HUES48 (cell line): ENCODE results near the gene UNC13B.

Experiments
- H3K27ac ChIP-seq: one replicate; pipeline ENCODE4 v1.7.0; 2013; ENCODE audit warnings: low read depth, low read length, inconsistent platforms
- H3K27me3 ChIP-seq: 2 replicates; pipeline ENCODE4 v1.6.1; 2013; ENCODE audit warnings: mild to moderate bottlenecking, low read length; ENCODE audit not compliant: control insufficient read depth, insufficient read depth
- H3K36me3 ChIP-seq: 2 replicates; pipeline ENCODE4 v1.6.1; 2013; ENCODE audit warnings: low read length; ENCODE audit not compliant: control insufficient read depth, insufficient read depth
- H3K4me1 ChIP-seq: 2 replicates; pipeline ENCODE4 v1.6.1; 2013; ENCODE audit warnings: mild to moderate bottlenecking, low read length; ENCODE audit not compliant: control insufficient read depth, insufficient read depth
- H3K4me3 ChIP-seq: 2 replicates; pipeline ENCODE4 v1.5.1; 2013; ENCODE audit warnings: mild to moderate bottlenecking, low read depth, low read length
- H3K9ac ChIP-seq: 2 replicates; pipeline ENCODE4 v1.6.1; 2013; ENCODE audit warnings: mild to moderate bottlenecking, low read depth, low read length, moderate library complexity
- H3K9me3 ChIP-seq: 2 replicates; pipeline ENCODE4 v1.6.1; 2013; ENCODE audit warnings: low read length; ENCODE audit not compliant: control insufficient read depth, insufficient read depth

Gene UNC13B

DNA sequence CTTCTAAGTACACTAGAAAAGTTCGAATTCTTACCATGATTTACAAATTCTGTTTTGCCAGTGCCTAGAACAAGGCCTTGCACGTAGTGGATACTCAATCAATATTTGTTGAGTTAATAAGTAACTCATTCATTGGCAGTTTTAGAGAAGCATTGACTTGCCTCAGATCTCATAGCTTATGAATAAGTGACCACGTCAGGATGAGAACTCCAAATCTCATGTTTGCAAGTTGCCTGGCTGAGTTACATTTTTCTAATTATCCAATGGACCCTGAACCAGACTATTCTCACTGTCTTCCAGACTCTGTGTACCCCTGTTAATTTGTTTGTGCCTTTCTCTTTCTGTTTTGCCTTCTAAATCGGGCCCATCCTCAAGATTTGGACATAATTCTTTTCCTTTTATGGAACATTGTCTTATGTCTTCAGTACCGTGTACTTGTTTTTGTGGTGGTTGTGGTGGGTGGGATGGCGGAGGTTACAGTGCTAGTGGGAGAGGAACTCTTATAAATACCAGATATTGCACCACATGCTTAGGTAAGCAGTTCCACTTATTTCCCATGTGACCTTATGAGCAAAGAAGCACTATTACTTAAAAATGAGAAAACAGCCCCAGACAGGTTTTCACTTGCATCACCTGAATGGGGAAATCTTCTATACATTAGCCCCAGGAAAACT lies 96.3 kb downstream of the UNC13B start:
- Histone ChIP-seq H3K4me1 (no peaks in the 10 kb centered on the region), H3K27ac (no peak overlapping the region), H3K9me3 (no peaks in the 10 kb centered on the region), H3K36me3 (no peaks in the 10 kb centered on the region), H3K9ac (no peak overlapping the region), H3K27me3 (no peaks in the 10 kb centered on the region), H3K4me3 (no peak overlapping the region)

DNA sequence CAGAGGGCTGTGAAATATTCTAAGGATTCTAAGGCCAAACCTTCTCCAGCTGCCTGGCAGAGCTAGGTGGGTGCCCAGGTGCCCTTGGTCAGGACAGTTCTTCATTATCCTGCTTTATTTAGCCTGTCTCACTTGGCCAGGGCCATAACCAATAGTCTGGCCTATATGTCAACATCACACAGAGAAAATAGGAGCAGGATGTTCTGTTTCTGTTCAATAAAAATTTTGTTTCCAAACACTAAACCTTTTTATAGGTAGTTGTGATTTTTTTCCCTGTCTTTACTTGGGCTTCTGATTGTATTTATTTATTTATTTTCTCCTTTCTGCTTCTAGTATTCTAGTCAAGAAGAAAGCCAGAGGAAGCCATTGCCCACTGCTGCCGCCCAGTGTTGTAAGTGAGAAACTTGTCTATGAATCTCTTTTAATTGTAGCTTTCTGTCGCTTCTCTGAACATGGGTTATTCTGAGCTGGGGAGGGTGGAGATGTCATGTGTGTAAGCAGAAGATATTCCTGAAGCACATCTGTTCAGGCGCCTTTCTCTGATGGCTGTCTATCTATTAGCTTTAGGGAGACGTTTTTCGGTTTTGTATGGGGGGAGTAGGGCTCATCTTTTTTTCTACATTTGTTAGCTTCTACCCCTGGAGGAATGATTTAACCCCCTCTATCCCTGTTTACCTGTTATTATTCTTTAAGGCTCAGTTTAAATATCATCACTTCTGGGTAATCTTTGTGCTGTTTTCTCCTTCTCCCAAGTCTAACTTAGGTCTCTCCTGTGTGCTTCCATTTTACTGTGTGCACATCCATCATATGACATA lies 97.1 kb downstream of the UNC13B start:
- Histone ChIP-seq H3K9ac (no peak overlapping the region), H3K36me3 (no peaks in the 10 kb centered on the region), H3K27me3 (no peaks in the 10 kb centered on the region), H3K4me1 (no peaks in the 10 kb centered on the region), H3K27ac (no peak overlapping the region), H3K4me3 (no peak overlapping the region), H3K9me3 (no peaks in the 10 kb centered on the region)

DNA sequence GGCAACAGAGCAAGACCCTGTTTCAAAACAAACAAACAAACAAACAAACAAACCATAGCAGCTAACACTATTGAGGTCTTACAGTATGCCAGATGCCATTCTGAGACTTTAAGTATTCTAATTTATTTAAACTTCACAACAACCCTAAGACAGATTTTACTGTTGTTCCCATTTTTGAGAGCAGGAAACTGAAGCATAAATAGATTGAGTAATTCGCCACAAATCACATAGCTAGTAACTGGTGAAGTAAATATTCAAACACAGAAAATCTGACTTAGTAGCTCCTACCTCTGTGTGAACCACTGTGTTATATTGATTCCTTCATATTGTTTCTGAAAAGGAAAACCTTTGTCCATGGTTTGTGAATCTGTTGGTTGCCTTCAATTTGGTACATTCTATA lies 98.4 kb downstream of the UNC13B start:
- Histone ChIP-seq H3K27me3 (no peaks in the 10 kb centered on the region), H3K4me1 (no peaks in the 10 kb centered on the region), H3K27ac (no peak overlapping the region), H3K9ac (no peak overlapping the region), H3K9me3 (no peaks in the 10 kb centered on the region), H3K4me3 (no peak overlapping the region), H3K36me3 (no peaks in the 10 kb centered on the region)

DNA sequence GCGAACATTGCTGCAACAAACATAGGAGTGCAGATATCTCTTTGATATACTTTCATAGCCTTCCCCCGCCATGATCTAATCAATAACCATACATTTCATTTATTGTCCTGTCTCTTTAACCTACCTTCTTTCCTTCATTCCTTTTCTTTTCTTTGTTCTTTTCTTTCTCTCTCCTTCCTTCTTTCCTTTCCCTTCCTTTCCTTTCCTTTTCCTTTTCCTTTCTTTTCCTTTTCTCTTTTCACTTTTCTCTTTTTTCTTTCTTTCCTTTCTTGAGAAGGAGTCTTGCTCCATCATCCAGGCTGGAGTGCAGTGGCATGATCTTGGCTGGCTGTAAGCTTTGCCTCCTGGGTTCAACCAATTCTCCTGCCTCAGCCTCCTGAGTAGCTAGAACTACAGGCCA lies 100.3 kb downstream of the UNC13B start:
- no peak overlapping the region for H3K4me3 ChIP-seq
- H3K9me3 ChIP-seq: no peaks in the 10 kb centered on the region
- no peak overlapping the region for H3K27ac ChIP-seq
- no peaks in the 10 kb centered on the region for H3K36me3 ChIP-seq
- H3K9ac ChIP-seq: no peak overlapping the region
- H3K27me3 ChIP-seq: no peaks in the 10 kb centered on the region
- no peaks in the 10 kb centered on the region for H3K4me1 ChIP-seq

DNA sequence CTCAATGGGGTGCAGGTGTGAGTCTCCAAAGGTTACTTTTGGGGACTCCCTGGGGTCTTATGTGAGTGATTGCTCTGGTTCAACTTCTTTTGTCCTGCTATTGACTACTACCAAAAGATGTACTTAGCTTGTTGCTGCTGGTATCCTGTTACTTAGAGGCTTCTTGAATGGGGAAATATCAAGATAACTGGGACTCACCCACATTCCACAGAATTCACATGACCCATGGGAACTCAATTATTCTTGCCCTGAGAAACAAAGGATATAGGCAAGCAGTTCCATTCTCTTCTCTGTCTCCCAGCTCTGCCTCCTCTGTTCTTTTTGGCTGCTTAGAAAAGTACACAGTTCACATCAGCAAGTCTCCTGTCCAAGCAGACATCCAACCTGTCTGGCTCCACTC lies 105.9 kb downstream of the UNC13B start:
- H3K9me3 ChIP-seq: no peaks in the 10 kb centered on the region
- H3K27ac ChIP-seq: no peak overlapping the region
- no peak overlapping the region for H3K9ac ChIP-seq
- H3K36me3 ChIP-seq: no peaks in the 10 kb centered on the region
- no peaks in the 10 kb centered on the region for H3K27me3 ChIP-seq
- H3K4me1 ChIP-seq: 0 out of 2 replicates have a peak, but pooled peaks cover 3% of the 10 kb centered on the region
- no peak overlapping the region for H3K4me3 ChIP-seq

DNA sequence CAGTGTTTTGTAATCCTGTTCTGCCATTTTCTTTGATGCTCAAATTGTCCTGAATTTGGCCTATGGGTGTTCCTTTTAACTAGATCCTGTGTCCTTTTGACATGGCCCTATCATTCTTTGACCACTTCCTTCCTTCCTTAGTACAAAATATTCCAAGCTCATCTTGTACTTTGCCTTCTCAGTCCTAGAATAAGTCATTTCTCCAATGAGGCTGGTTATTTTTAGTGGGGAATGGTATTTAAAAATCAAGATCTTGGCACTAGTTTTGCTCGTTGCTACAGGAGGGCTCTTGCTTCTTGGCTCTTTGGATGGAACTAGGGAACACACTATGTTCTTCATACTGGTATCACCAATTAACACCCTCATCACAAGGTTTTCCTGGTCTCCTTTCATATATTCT lies 108.1 kb downstream of the UNC13B start:
- Histone ChIP-seq H3K4me3 (no peak overlapping the region), H3K27ac (no peak overlapping the region), H3K27me3 (no peaks in the 10 kb centered on the region), H3K36me3 (no peaks in the 10 kb centered on the region), H3K9ac (no peak overlapping the region), H3K4me1 (0 out of 2 replicates have a peak, but pooled peaks cover 3% of the 10 kb centered on the region), H3K9me3 (no peaks in the 10 kb centered on the region)

DNA sequence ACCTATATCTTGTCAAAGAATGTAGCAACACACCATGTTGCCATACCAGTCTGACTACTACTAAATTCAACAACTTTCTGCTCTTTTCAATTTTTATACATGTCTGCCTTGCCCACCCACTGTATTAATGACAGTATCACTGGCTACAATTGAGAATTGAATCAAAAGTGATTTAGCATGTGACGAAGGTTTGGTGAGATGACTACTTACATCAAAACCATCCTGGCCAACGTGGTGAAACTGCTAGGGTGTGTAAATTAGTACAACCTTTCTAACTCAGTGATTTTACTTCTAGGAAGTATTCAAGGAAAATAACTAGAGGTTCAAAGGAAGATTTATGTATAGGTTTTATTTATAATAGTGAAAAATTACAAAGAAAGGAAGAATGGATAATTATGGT lies 109.8 kb downstream of the UNC13B start:
- Histone ChIP-seq H3K9me3 (no peaks in the 10 kb centered on the region), H3K27ac (no peak overlapping the region), H3K4me1 (0 out of 2 replicates have a peak, but pooled peaks cover 3% of the 10 kb centered on the region), H3K4me3 (no peak overlapping the region), H3K9ac (no peak overlapping the region), H3K27me3 (no peaks in the 10 kb centered on the region), H3K36me3 (no peaks in the 10 kb centered on the region)

DNA sequence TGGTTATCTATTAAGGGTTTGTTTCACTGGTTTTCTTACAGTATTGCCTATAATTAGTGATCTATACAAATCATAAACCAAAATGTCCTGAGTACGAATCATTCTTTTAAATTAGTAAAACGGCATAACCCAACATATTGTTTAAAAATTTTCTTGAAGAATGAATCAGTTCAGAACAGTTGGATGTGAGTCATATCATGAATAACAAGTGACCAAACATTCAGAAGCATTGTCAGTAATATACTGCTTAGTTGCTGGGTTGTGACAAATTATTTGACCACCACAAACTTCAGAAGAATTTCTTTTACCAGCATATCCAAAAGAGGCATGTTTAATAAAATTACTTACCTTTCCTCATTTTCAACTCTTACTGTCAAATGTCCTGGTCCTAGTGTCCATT lies 111.2 kb downstream of the UNC13B start:
- no peak overlapping the region for H3K4me3 ChIP-seq
- H3K9me3 ChIP-seq: no peaks in the 10 kb centered on the region
- no peak overlapping the region for H3K9ac ChIP-seq
- H3K27me3 ChIP-seq: no peaks in the 10 kb centered on the region
- H3K27ac ChIP-seq: no peak overlapping the region
- H3K4me1 ChIP-seq: no peaks in the 10 kb centered on the region
- no peaks in the 10 kb centered on the region for H3K36me3 ChIP-seq

DNA sequence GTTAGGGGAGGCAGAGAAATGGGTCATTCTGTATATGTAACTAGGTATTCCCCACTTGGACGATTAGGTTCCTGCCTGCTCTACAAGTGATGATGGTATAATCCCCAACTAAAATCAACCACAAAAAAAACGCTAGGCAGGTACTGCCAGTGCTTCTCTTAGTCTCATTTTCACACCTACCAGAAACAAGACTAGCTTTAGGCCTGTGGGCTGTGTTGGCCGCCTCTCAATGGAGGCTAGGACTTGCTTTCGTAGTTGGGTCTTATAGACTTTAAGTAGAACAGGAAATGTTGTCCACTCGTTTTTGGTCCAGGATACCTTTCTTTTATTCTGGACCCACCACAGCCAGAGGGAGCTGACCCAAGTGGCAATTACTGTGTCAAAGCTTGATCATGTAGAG lies 111.8 kb downstream of the UNC13B start:
- Histone ChIP-seq H3K36me3 (no peaks in the 10 kb centered on the region), H3K4me3 (no peak overlapping the region), H3K9me3 (no peaks in the 10 kb centered on the region), H3K4me1 (no peaks in the 10 kb centered on the region), H3K27me3 (no peaks in the 10 kb centered on the region), H3K27ac (no peak overlapping the region), H3K9ac (no peak overlapping the region)

DNA sequence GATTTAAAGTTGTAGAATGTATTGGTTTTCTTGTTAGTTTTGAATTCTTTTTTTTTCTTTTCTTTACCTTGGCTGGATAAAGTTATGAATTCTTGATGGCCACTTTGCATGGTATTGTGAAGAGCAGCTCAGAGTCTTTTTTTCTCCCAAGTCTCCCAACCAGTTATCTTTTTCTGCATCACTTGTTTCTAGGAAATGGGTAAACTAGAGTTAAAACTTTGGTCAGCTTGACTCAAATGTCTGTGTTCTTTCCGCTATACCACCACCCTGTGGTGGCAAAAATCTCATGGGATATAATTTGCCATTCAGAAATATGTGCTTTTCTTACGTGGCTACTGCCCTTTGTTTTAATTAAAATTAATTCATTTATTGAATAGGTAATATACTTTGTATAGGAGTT lies 113.2 kb downstream of the UNC13B start:
- Histone ChIP-seq H3K27me3 (no peaks in the 10 kb centered on the region), H3K4me1 (no peaks in the 10 kb centered on the region), H3K9ac (no peak overlapping the region), H3K27ac (no peak overlapping the region), H3K4me3 (no peak overlapping the region), H3K9me3 (no peaks in the 10 kb centered on the region), H3K36me3 (no peaks in the 10 kb centered on the region)

DNA sequence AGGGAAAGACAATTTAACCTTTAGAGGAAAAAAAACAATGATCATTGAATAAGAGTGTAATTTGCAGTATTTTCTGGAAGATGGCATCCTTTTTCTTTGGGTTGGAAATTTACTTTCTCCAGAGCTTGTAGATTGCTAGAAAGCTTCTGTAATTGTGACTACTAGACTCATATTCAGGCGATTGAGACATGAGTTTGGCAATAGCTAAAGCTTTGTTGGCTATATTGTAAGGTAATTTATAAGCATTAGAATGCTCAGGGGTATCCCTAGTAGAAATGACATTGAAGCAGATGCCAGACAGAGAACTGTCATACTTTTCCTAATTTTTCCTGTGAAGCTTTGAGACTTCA lies 115.3 kb downstream of the UNC13B start:
- H3K27me3 ChIP-seq: no peaks in the 10 kb centered on the region
- H3K4me1 ChIP-seq: no peaks in the 10 kb centered on the region
- H3K27ac ChIP-seq: no peak overlapping the region
- no peak overlapping the region for H3K4me3 ChIP-seq
- no peak overlapping the region for H3K9ac ChIP-seq
- H3K9me3 ChIP-seq: no peaks in the 10 kb centered on the region
- H3K36me3 ChIP-seq: no peaks in the 10 kb centered on the region
